Neuron (in vitro differentiated cells): ENCODE measurements around the gene SKI.
"Not testable (repeated sequence)": the region's sequence is repeated elsewhere in the genome, so short reads cannot be mapped to it uniquely, and the experiment has no call there.

Experiments
- H2AFZ ChIP-seq: one replicate; pipeline ENCODE4 v1.6.1; 2013; ENCODE audit warnings: low read depth, mild to moderate bottlenecking, inconsistent platforms, low read length, moderate library complexity
- H3K27me3 ChIP-seq: one replicate; pipeline ENCODE4 v1.6.1; 2013; ENCODE audit warnings: low read length; ENCODE audit not compliant: insufficient read depth
- H3K36me3 ChIP-seq: one replicate; pipeline ENCODE4 v1.6.1; 2013; ENCODE audit warnings: low read length; ENCODE audit not compliant: insufficient read depth
- H3K4me1 ChIP-seq: one replicate; pipeline ENCODE4 v1.6.1; 2013; ENCODE audit warnings: low read length; ENCODE audit not compliant: insufficient read depth
- H3K4me3 ChIP-seq: 2 replicates; pipeline ENCODE4 v1.5.1; 2013; ENCODE audit warnings: mild to moderate bottlenecking, low read length, moderate library complexity
- H3K9me3 ChIP-seq: one replicate; pipeline ENCODE4 v1.6.1; 2013; ENCODE audit warnings: low read length

The SKI gene

GRCh38 chr1:2261476-2262395 lies 33.6 kb downstream of the SKI start:
- not testable (repeated sequence) for H3K9me3 ChIP-seq, H3K4me3 ChIP-seq, H3K27me3 ChIP-seq, H3K4me1 ChIP-seq, H3K36me3 ChIP-seq, H2AFZ ChIP-seq

DNA sequence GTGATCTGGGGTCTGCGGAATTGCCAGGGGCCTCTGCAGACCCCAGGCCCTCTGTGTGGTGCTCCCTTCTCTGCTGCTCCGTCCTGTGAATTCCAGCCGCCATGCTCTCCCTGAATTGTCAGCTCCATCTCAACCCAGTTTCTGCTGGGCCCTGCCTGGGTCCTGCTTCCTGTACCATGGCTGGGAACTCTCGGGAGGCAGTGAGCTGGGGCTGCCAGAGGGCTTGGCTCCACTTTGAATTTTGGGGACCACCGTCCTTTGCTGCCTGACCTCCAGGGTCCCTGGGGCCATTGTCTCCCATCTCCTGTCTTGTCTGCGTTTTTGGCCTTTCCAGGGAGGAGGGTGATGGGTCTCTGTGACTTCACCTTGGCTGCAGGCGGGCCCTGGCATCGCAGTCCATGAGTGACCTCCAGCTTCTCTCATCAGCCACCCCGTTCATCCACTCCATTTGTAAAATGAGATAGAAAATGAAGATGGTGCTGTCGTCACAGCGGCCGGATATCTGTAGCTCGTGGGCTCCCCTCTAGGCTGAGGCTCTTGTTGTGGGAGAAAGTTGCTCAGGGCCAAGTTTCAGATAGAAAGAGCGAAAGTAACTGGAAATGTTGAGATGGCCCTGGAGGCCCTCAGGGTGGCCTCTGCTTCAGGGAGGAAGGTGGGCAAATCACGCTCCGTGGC lies 38.3 kb downstream of the SKI start:
- H3K4me1 ChIP-seq = peaks cover 33% of the 10 kb centered on the region
- no peaks in the 10 kb centered on the region for H3K36me3 ChIP-seq
- H2AFZ ChIP-seq = no peak overlapping the region
- H3K4me3 ChIP-seq = no peak overlapping the region
- no peaks in the 10 kb centered on the region for H3K27me3 ChIP-seq
- H3K9me3 ChIP-seq = no peaks in the 10 kb centered on the region

DNA sequence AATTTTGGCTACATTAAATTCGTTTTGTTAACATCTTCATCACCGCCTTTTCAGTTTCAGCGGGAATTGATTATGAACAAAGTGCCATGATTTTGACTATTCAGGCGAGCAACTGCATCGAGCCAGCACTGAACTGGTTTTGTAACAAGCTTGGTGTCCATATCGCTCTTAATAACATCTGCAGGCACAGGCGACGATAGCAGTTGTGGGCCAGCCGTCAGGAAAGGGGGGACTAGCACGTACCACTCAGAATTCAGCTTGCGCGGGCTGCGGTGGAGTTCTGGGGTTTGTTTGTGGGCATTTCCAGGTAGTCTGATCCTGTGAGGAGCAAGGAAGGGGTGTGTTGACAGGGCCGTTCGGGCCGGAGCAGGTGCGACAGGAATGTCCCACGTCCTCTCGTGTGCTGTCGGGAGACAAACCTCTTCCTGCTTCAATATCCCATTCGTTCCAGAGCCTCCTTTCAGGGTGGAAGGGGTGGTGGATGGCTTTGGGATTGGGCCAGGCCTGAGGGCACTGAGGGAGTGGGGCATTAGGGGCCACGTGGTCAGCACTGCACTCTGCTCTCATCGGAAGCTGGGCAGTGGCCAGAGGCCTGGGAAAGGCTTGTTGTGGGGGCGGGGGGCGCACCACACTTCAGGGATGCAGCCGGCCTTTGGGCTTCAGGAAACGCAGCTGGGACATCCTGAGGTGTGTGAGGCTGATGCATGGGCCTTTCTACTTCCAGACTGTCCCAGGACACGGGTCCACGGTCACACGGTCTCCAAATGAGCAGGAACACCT lies 39.1 kb downstream of the SKI start:
- Histone ChIP-seq H3K9me3 (no peaks in the 10 kb centered on the region), H2AFZ (no peak overlapping the region), H3K36me3 (no peaks in the 10 kb centered on the region), H3K4me1 (peaks cover 41% of the 10 kb centered on the region), H3K4me3 (no peak overlapping the region), H3K27me3 (no peaks in the 10 kb centered on the region)

GRCh38 chr1:2267862-2268261 lies 39.7 kb downstream of the SKI start:
- Histone ChIP-seq H3K4me3 (no peak overlapping the region), H3K36me3 (no peaks in the 10 kb centered on the region), H3K9me3 (no peaks in the 10 kb centered on the region), H3K4me1 (peaks cover 47% of the 10 kb centered on the region), H2AFZ (no peak overlapping the region), H3K27me3 (no peaks in the 10 kb centered on the region)

DNA sequence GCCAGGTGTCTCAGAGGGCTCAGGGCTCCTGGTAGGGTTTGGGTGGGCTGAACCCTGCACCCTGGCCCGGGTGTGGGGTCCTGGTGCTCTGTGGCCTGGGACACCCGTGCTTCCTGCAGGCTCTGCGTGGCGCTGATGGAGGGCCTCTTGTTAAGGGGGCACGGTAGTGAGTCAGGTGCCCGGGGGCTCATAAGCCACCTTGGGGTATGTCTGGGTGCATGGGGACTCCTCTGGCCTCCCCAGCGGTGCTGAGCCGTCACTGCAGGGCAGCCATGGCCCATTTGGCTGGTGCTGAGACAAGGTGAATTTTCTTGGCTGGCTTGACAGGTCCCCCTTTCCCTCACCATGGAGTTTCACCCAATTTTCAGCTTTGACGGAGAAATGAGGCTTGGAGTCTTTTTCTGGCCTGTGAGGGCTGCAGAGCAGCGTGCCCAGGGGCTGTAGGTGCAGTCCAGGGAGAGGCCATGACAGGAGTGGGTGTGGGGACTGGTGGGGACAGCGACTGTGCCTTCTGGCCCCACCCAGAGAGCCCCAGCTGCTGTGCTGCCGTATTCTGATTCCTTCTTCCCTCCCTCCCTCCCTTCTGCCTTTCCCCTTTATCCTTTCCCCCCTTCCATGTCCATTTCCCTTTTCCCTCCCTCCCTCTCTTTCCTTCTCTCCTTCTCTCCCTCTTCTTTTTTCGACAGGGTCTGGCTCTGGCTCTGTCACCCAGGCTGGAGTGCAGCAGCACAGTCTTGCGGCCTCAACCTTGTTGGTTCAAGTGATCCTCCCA lies 40.4 kb downstream of the SKI start:
- H3K36me3 ChIP-seq = no peaks in the 10 kb centered on the region
- H3K4me1 ChIP-seq = peaks cover 53% of the 10 kb centered on the region
- H3K27me3 ChIP-seq = no peaks in the 10 kb centered on the region
- no peaks in the 10 kb centered on the region for H3K9me3 ChIP-seq
- H2AFZ ChIP-seq = no peak overlapping the region
- H3K4me3 ChIP-seq = no peak overlapping the region

DNA sequence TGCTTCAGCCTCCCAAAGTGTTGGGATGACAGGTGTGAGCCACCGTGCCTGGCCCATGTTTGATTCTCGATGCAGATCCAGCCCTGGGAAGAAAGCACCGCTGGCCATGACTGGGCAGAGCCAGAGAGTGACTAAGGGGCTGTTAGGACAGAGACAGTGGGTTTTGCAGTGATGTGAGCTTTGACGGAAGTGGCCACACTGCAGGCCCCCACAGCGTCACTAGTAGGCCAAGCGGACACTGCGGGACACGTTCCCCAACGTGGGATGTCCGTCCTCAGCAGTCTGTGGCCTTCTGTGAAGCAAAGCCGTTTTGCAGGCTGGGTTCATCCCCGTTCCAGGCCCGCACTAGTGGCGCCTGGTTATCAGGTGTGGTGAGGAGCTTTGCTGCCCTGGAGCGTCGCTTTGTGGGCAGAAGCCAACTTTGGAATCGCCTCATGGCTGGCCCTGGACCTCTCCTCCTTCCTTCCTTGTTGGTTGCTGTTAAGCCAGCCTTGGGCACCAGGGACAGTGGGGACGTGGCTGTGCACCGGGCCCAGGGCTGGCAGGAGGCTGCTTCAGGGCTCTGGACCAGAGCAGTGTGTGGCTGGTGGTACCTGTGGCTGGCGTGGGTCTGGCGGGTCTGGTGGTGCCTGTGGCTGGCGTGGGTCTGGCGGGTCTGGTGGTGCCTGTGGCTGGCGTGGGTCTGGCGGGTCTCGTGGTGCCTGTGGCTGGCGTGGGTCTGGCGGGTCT lies 41.2 kb downstream of the SKI start:
- Histone ChIP-seq H3K27me3 (no peaks in the 10 kb centered on the region), H3K9me3 (no peaks in the 10 kb centered on the region), H3K4me3 (no peak overlapping the region), H2AFZ (no peak overlapping the region), H3K4me1 (peaks cover 57% of the 10 kb centered on the region), H3K36me3 (no peaks in the 10 kb centered on the region)

GRCh38 chr1:2269922-2270259 lies 41.8 kb downstream of the SKI start:
- Histone ChIP-seq H3K4me3 (no peak overlapping the region), H3K9me3 (no peaks in the 10 kb centered on the region), H3K36me3 (no peaks in the 10 kb centered on the region), H3K4me1 (peaks cover 57% of the 10 kb centered on the region), H2AFZ (no peak overlapping the region), H3K27me3 (no peaks in the 10 kb centered on the region)

DNA sequence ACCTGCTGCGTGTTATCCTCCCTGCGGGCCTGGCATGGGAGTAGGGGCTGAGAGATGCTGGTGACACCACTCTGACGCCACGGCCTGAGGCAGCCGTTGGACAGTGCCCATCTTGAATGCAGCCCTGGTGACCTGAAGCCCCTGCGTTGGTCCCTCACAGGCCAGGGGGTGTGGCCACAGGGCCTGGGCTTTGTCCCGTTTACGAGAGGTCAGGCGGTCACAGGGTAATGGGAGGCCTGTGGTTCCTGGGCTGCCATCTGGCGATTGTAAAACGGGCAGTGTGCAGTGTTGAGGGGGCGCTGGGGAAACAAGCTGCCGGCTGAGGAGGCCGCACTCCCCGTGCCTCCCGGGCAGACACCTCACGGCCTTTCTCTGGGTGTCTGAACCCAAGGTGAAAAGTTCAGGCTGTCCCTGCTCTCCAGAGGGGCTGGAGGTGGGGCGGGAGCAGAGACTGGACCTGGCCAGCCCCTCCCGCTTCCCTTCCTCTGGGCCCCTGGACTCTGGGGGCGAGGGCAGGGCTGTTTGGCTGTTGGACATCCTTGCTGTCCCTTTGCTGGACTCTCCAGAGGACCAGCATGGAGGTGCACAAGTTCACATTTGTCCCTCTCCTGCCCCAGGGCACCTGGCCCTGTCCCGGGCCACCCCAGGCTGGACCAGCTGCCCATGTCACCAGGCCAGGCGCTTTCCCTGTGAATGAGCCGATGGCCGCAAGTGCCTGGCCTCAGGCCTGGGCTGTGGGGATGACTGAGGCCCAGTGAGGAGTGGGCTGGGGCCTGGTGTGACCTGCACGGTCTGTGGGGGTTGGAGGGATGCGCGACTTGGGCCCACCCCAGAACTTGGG lies 42.4 kb downstream of the SKI start:
- Histone ChIP-seq H3K9me3 (no peaks in the 10 kb centered on the region), H3K36me3 (no peaks in the 10 kb centered on the region), H3K4me1 (peaks cover 57% of the 10 kb centered on the region), H3K27me3 (no peaks in the 10 kb centered on the region), H3K4me3 (peak overlapping the region; percentile 6), H2AFZ (no peak overlapping the region)

DNA sequence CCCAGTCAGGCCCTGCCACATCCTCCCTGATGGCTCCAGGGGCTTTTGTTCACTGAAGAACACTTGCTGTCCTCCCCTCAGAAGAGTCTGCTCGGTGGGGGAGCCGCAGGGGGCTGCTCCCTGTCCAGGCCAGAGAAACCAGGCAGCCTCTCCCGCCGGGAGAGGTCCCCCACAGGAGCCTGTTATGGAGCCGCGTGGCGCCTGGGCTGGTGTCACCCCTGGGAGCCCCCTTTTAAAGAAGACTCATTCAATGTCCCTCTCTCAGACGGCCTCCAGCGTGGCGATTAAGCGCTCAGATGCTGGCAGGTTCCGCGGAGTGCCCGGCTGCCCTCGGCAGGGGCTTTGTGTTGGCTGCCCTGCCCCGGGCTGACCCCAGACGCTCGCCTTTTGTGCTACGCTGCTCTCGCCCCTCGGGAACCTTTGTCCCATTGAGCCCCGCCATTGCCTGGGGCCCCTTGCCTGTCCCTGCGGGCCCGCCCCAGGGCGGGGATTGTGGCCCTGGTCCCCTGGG lies 43.1 kb downstream of the SKI start:
- peak overlapping the region; percentile 6 for H3K4me3 ChIP-seq

GRCh38 chr1:2271841-2272655 lies 43.9 kb downstream of the SKI start:
- peaks cover 54% of the 10 kb centered on the region for H3K4me1 ChIP-seq
- no peak overlapping the region for H3K4me3 ChIP-seq
- H3K9me3 ChIP-seq = no peaks in the 10 kb centered on the region
- no peak overlapping the region for H2AFZ ChIP-seq
- no peaks in the 10 kb centered on the region for H3K36me3 ChIP-seq
- H3K27me3 ChIP-seq = no peaks in the 10 kb centered on the region

More for the DNA sequence above, 43.1 kb downstream of the SKI start:
- no peaks in the 10 kb centered on the region for H3K9me3 ChIP-seq
- no peaks in the 10 kb centered on the region for H3K27me3 ChIP-seq
- peaks cover 61% of the 10 kb centered on the region for H3K4me1 ChIP-seq
- H3K36me3 ChIP-seq = no peaks in the 10 kb centered on the region
- H2AFZ ChIP-seq = no peak overlapping the region
